A673 (cell line): ENCODE results near the gene FANCG.

Source experiments
- EZH2 ChIP-seq: fragments of 200-600 bp; sonication (generic); IDR thresholded peaks from 2 replicates; pipeline ENCODE4 v1.6.1; 2017; ENCODE audit warnings: borderline replicate concordance, low read depth, mild to moderate bottlenecking, mixed read lengths, antibody characterized with exemption, low read length; ENCODE audit not compliant: poor library complexity, severe bottlenecking
- TF ChIP-seq, protein P1 (sequence below): fragments of 300-800, 200-600 bp; sonication (generic); conservative IDR thresholded peaks from 2 replicates; pipeline ENCODE4 v1.5.1; 2017; ENCODE audit warnings: low read depth, mild to moderate bottlenecking, antibody characterized with exemption, low read length, moderate library complexity, mixed read lengths

- TF ChIP-seq, protein P1, sequence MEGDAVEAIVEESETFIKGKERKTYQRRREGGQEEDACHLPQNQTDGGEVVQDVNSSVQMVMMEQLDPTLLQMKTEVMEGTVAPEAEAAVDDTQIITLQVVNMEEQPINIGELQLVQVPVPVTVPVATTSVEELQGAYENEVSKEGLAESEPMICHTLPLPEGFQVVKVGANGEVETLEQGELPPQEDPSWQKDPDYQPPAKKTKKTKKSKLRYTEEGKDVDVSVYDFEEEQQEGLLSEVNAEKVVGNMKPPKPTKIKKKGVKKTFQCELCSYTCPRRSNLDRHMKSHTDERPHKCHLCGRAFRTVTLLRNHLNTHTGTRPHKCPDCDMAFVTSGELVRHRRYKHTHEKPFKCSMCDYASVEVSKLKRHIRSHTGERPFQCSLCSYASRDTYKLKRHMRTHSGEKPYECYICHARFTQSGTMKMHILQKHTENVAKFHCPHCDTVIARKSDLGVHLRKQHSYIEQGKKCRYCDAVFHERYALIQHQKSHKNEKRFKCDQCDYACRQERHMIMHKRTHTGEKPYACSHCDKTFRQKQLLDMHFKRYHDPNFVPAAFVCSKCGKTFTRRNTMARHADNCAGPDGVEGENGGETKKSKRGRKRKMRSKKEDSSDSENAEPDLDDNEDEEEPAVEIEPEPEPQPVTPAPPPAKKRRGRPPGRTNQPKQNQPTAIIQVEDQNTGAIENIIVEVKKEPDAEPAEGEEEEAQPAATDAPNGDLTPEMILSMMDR, result no peak
- no peak for TF ChIP-seq EZH2
Observed at GRCh38 chr9:35029852-35030251, 49.9 kb downstream of the FANCG start.
